ENCODE measurements around the gene SDR9C7. TPM values are rescaled to one million over a fixed set of nuclear protein-coding genes. Genes with fewer than 3 reads are reported as not detected.

The SDR9C7 gene
- total RNA-seq, 1 experiment from 2014 or later, result not detected

- intact Hi-C loops (cut with micrococcal nuclease), result loop anchor here (5.0 kb wide), 1 partner anchor 39 kb away; no protein-coding TSS in a partner anchor
- ChIA-PET CTCF (no interaction called here), RAD21 (ENCODE audit: low non-redundant PET in 1 of 2, low total read pairs in 2 of 2, uncharacterized antibody in 2 of 2, unreplicated experiment in 2 of 2) (no interaction called here), POLR2A (no interaction called here)
- no peaks in the 10 kb centered on the region for H3K27me3 ChIP-seq (ENCODE audit: insufficient read depth, low read length)
- H3K9ac ChIP-seq (ENCODE audit: low read length), result no peak overlapping the region
- H3K36me3 ChIP-seq (ENCODE audit: control insufficient read depth in 1 of 2, insufficient read depth in 2 of 2, low read length in 2 of 2), result no peaks in the 10 kb centered on the region
- no peaks in the 10 kb centered on the region for H4K20me1 ChIP-seq (ENCODE audit: insufficient read depth)
- no TSS peak for BruUV-seq (replicated peaks)
- no peak overlapping the region for H3K27ac ChIP-seq (ENCODE audit: low read depth, low read length)
- no peak for DNase-seq (ENCODE audit: low read depth, low spot score)
- no peaks in the 10 kb centered on the region for H3K9me3 ChIP-seq (ENCODE audit: control insufficient read depth in 1 of 2, insufficient read depth in 1 of 2, low read depth in 1 of 2, low read length in 2 of 2)
- no peak overlapping the region for H3K4me3 ChIP-seq (replicated peaks in 1 of 2; ENCODE audit: low read depth in 1 of 2, low read length in 2 of 2)
- ATAC-seq, result no peak
- TF ChIP-seq SP1 (IDR thresholded peaks at IDR 0.05; ENCODE audit: low read depth) (no peak), YY1 (IDR thresholded peaks at IDR 0.05; ENCODE audit: extremely low read depth, insufficient replicate concordance, low read depth, low read length) (no peak), SIN3A (IDR thresholded peaks at IDR 0.05; ENCODE audit: low read depth) (no peak), ATF3 (IDR thresholded peaks at IDR 0.05) (no peak), ZFX (IDR thresholded peaks at IDR 0.05) (no peak), SRF (IDR thresholded peaks at IDR 0.05; ENCODE audit: low read depth) (no peak), JUND (IDR thresholded peaks at IDR 0.05) (no peak), EGR1 (IDR thresholded peaks at IDR 0.05; ENCODE audit: low read depth) (no peak), EZH2phosphoT487 (IDR thresholded peaks at IDR 0.05; ENCODE audit: borderline replicate concordance) (no peak), FOSL1 (IDR thresholded peaks at IDR 0.05; ENCODE audit: low read depth) (no peak), RAD21 (IDR thresholded peaks at IDR 0.05; ENCODE audit: low read depth) (no peak), POLR2AphosphoS5 (IDR thresholded peaks at IDR 0.05; ENCODE audit: low read depth, low read length) (no peak), POLR2A (IDR thresholded peaks at IDR 0.05; ENCODE audit: borderline replicate concordance, extremely low read depth, insufficient read depth, insufficient read length) (no peak), CEBPB (IDR thresholded peaks at IDR 0.05; ENCODE audit: low read depth) (no peak), EZH2 (IDR thresholded peaks at IDR 0.05) (no peak)
- TF ChIP-seq, protein P1, sequence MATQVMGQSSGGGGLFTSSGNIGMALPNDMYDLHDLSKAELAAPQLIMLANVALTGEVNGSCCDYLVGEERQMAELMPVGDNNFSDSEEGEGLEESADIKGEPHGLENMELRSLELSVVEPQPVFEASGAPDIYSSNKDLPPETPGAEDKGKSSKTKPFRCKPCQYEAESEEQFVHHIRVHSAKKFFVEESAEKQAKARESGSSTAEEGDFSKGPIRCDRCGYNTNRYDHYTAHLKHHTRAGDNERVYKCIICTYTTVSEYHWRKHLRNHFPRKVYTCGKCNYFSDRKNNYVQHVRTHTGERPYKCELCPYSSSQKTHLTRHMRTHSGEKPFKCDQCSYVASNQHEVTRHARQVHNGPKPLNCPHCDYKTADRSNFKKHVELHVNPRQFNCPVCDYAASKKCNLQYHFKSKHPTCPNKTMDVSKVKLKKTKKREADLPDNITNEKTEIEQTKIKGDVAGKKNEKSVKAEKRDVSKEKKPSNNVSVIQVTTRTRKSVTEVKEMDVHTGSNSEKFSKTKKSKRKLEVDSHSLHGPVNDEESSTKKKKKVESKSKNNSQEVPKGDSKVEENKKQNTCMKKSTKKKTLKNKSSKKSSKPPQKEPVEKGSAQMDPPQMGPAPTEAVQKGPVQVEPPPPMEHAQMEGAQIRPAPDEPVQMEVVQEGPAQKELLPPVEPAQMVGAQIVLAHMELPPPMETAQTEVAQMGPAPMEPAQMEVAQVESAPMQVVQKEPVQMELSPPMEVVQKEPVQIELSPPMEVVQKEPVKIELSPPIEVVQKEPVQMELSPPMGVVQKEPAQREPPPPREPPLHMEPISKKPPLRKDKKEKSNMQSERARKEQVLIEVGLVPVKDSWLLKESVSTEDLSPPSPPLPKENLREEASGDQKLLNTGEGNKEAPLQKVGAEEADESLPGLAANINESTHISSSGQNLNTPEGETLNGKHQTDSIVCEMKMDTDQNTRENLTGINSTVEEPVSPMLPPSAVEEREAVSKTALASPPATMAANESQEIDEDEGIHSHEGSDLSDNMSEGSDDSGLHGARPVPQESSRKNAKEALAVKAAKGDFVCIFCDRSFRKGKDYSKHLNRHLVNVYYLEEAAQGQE (IDR thresholded peaks at IDR 0.05; ENCODE audit: low read depth), result no peak
- TF ChIP-seq, protein P2, sequence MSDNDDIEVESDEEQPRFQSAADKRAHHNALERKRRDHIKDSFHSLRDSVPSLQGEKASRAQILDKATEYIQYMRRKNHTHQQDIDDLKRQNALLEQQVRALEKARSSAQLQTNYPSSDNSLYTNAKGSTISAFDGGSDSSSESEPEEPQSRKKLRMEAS (IDR thresholded peaks at IDR 0.05), result no peak
- peaks cover 0 to 5% of the 10 kb centered on the region in 2 experiments; a peak in 1 of 4 replicates for H3K4me1 ChIP-seq (ENCODE audit: control insufficient read depth in 1 of 2, insufficient read depth in 2 of 2, low read length in 2 of 2)
- H3K9me2 ChIP-seq (ENCODE audit: insufficient read depth), result no peaks in the 10 kb centered on the region
- no peak overlapping the region for H3K4me2 ChIP-seq (ENCODE audit: low read length)
- H3K79me2 ChIP-seq (ENCODE audit: insufficient read depth, low read length), result no peaks in the 10 kb centered on the region
- H2AFZ ChIP-seq (ENCODE audit: low read depth, low read length, poor library complexity, severe bottlenecking), result no peak overlapping the region
Measured at GRCh38 chr12:56948457-56948777, 14.2 kb upstream of the SDR9C7 start.
